GM20431 (cell line): ENCODE data around the gene KATNIP.

Experiments used
- in situ Hi-C: fragments of 300-500 bp; cut with MseI, MboI; formaldehyde crosslinking; loops from one replicate; pipeline ENCODE4 v1.15.0; 2020; ENCODE audit warnings: low sequenced_read_pairs; ENCODE audit not compliant: unreplicated experiment

The KATNIP gene

DNA sequence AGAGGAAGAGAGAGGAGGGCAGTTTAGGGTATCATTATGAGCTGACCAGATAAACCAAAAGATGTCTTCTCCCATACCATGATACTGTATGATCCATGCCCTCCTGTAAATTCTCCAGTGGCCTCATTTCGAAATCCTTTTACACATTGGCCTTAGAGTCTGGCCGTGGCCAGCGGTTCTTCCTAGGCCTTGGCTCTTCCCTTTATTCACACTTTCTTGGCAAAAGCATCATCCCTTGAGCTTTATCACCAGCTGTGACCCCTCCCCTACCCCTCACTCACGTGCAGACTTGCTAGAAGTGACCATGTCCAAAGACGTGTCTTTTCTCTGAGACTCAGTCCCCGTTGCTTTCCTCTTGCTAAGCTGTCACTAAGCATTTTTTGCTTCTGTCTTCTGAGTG, 22.8 kb downstream of the KATNIP start:
- in situ Hi-C loops = no loop called here

DNA sequence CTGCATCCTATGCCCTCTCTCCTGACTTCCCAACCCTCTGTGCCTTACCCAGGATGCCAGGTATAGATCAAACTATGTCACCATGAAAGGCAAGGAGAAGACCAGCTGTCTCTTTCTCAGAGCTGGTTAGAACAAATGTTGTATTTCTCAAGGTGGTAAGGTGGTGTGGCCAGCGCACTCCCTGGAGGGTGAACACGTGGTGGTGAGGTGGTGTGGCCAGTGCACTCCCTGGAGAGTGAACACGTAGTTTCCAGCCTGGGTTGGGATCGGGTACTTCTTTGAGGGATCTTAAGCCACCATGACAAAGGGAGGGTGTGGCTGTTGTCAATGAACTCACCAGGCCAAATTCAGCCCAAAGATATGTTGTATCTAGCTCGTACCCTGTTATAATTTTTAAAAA, 26.8 kb downstream of the KATNIP start:
- in situ Hi-C loops = no loop called here

DNA sequence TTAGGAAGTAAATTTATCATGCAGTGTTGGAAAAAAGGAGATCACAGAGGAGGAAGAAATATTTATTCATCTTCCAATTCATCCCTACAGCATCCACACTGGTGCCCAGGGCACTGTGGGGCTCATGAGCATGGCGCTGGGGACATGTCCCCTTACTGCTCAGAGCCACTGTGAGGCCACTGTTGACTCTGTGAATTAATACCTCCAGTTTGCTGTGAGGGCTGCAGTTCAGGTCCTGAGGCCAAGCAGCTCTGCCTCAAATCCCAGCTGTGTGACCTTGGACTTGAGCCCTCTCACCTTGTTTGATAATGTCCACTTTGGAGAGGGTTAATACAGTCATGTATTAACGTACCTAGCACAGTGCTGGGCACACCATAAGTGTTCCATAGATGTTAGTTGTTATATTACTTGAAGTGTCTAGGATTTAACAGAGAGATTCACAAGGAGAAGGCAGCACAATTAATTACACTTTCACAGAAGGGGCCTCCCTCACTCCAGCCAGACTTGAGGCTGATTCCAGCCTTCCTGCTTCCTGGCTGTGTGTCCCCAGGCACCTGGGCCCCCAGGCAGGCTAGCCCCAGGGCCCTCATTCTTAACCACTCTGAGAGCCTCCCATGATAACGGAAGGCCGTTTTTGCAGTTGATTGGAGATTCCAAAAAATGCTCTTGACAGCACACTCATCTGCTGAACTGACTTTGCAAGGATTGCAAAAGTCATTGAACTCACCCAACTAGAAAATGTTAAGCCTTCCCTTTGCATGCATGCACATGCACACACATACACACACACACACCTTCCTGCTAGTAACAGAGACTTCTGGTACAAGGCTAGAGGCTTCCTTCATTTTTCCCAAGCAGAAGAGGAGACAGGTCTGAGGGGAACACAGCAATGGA, 29.4 kb downstream of the KATNIP start:
- in situ Hi-C loops = no loop called here

DNA sequence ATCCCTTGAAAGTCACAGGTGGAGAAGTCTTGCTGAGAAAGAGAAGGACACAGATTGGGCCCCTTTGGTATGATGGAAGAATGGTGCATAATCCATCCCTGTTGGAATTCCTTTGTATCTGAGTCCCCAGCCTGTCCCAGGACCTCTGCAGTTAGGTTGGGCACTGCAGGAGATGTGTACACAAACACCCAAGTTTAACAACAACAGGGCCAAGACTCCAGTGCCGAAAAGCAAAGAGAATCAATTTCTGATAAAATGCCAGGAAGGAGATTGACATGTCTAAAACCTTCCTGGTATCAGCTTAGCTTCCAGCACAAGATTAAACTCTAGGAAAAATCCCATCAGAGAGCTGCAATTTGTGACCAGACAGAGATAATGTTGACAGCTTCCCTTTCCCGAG, 32.9 kb downstream of the KATNIP start:
- in situ Hi-C loops = no loop called here

DNA sequence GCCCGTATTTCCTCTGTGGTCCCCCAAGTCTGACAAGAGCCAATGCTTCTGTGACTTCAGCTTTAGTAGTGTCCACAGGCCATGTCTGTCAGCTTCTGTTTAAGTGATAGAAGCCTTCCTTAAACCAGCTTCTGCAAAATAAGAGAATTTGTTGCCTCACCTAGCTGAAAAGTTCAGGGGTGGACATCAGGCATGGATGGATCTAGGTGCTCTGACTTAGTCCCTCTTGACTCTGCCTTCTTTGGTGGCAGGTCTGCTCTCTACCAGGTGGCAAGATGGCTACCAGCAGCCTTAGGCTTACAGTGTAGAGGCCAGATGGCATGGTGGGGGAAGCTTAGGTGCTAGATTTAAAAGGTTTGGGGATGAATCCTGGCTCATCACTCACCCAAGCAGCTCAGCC, 33.7 kb downstream of the KATNIP start:
- in situ Hi-C loops = no loop called here

DNA sequence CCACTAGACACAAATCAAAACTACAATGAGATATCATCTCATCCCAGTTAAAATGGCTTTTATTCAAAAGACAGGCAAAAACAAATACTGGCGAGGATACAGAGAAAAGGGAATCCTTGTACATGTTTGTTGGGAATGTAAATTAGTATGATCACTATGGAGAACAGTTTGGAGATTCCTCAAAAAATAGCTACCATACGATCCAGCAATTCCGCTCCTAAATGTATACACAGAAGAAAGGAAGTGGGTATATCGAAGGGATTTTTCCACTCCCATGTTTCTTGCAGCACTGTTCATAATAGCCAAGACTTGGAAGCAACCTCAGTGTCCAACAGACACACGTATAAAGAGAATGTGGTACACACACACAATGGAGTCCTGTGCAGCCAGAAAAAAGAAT, 35.3 kb downstream of the KATNIP start:
- in situ Hi-C loops = no loop called here

DNA sequence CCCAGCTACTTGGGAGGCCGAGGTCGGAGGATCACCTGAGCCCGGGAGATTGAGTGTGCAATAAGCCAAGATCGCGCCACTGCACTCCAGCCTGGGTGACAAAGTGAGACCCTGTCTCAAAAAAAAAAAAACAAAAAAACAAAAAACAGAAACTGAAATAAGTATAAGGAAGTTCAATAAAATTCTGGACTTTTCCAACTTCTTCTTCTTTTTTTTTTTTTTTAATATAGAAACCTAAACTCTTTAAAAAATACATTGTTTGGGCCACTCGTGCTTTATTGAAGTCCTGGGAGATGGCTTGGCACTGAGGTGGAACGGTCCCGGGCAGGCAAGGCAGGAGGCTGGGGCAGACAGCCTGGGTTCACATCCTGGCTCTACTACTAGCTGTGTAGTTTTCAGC, 36.8 kb downstream of the KATNIP start:
- in situ Hi-C loops = no loop called here

DNA sequence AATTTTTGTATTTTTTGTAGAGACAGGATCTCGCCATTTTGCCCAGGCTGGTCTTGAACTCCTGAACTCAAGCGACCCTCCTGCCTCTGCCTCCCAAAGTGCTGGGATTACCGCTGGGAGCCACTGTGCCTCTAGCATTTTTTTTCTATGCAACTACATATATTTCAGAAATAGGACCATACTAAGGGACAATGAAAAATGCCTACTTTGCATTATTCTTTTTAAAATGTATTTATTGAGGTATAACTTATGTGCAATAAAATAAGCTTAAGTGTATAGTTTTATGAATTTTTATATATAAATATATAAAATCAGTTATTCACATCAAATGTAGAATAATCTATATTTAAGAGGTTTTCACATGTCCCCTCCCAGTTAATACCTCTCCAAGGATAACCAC, 38.1 kb downstream of the KATNIP start:
- in situ Hi-C loops = no loop called here

DNA sequence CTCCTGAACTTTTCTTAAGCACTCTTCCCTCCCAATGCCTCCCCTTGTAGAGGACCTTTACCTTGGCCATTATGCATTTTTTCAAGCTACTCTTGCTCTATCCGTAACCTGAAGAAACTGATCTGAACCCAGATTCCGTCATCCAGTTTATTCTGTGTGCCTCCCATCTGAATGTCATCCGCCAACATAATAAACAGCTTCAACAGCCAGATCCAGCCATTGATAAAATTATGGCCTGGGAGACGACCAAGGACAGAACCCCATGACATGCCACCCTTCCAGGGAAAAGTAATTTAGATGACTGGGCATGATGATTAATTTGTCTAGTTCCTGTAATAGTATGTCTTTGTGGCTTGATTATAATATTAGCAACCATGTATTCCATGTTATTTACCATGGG, 41.9 kb downstream of the KATNIP start:
- in situ Hi-C loops = no loop called here

DNA sequence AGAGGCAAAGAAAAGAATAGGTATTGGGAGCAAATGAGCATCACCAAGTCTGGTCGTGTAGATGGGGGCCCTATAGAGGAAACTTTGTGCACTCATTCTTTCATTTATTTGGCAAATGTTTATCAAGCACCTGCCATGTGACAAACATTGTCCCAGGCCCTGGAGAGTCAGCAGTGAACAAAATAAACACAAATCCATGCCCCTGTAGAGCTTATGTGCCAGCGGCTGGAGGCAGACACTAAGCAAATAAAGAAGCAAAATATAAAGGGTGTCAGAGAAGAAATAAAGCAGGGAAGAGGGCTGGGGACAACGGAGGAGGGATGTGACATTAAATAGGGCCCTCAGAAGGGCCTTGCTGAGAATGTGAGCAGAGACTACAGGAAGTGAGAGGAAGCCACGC, 45.5 kb downstream of the KATNIP start:
- in situ Hi-C loops = no loop called here

DNA sequence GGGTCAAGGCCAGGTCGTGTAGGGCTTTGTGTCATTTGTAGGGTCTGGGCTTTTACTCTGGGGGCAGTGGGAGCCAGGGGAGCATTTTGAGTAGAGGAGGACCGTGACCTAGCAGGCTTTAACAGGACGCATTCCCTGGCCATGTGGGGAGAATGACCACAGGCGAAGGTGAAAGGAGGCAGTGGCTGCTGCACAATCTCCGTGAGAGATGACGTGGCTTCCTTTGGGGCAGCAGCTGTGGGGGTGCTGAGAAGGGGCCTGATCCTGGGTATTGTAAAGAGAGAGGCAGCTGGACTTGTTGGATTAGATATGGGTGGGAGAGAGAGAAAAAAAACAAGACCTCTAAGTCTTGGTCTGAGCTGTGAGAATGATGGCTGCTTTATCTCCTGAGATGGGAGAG, 46.0 kb downstream of the KATNIP start:
- in situ Hi-C loops = no loop called here

DNA sequence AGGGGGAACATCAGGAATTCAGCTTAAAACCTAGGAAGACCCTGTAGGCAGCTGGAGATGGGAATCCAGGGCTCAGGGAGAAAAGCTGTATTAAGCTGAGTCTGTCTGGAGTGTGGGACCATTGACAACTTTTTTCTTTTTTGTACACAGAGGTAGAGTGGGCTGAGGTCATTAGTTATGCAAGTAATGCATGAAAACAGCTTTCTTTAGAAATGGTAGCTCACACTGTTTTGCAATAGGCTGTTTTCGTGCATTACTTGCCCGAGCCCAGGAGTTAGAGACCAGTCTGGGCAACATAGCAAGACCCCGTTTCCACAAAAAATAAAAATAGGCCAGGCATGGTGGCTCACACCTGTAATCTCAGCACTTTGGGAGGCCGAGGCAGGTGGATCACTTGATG, 46.5 kb downstream of the KATNIP start:
- in situ Hi-C loops = no loop called here

DNA sequence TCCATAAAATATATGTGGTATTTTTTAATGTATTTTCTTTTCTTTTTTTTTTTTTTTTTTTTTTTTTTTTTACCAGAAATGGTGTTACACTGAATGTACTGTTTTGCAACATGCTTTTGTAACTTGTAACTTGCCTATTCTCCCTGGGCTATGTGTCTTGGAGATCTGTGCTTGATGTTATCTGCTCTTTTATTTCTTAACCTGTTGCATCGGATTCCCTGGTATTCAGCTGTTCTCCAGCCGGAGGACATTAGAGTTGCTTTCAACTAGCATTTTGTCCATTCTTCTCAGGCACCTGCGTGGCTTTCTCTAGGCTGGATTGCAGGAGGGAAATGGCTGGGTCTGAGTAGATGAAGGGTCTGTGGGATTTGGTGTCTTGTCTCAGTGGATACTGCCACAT, 47.4 kb downstream of the KATNIP start:
- in situ Hi-C loops = no loop called here

DNA sequence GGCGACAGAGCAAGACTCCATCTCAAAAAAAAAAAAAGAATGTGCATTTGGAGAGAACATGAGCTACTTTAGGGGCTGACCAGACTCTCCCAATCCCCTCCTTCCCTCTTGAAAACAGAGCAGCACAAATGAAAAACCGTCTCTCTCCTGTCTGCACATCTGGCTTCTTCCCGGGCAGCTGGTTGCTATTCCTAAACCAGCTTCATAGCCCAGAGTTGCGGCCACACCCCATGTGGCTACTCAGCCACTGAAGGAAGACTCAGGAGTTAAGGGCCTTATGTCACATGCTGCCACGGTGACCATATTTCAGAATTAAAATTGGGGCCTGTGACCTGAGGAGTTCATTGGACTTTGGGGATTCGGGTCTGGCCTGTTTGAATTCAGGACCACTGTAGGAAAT, 48.3 kb downstream of the KATNIP start:
- in situ Hi-C loops = no loop called here

DNA sequence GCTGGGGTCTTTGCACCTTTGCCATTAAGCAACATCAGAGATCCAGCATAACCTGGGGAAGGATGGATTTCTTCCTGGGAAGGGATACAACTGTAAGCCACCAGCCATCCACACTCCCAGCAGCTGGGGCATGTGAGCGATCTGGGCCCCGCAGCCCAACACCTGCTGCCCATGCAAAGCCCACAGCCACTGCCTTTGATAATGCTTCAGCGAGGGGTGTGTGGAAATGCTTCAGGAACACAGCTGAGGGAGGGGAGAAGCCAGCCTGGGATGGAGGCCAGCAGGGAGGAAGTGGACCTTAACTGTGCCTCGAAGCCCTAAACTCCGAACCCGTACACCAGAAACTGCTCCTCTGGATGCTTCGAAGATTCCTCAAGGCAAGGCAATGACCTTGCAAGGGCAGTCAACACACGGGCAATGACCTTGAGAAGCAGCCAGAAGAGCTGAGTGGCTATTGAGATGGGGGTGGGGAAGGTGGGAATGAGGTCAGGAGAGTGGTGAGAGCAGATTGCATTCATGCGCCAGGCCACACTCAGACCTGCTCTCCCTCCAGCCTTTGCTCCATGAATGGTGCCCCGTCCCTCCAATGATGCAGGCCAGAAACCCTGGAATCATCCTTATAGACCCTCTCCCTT, 49.1 kb downstream of the KATNIP start:
- in situ Hi-C loops = no loop called here

DNA sequence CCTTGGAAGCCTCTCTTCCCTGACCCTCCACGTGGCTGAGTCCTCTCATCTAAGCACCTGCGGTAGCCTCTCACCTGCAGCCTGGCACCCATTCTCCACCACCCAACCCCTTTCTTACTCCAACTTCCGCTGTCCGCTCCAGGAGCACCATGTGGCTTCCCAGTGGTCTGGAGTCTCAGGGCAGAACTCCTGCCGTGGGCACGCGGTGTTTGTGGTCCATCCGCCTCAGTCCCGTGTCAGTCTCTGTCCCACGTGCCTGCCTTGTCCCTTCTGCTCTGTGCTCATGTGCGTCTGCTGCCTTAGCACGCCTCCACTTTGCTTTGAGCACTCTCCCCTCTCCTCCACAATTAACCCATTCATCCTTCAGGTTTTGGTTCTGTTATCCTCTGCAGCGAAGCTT, 49.7 kb downstream of the KATNIP start:
- in situ Hi-C loops = no loop called here
